ENCODE measurements around the gene MGMT. TPM values are rescaled to one million over a fixed set of nuclear protein-coding genes. Genes with fewer than 3 reads are reported as not detected.

Gene MGMT
- total RNA-seq, 1 experiment from 2014 or later, result 11.5 TPM

GRCh38 chr10:129685271-129685670 lies 218.2 kb downstream of the MGMT start:
- ATAC-seq (no peak), DNase-seq (ENCODE audit: low read depth, low spot score) (no peak)
- RAD21 ChIA-PET (ENCODE audit: low non-redundant PET in 1 of 2, low total read pairs in 2 of 2, uncharacterized antibody in 2 of 2, unreplicated experiment in 2 of 2), result no interaction called here
- Histone ChIP-seq H4K20me1 (ENCODE audit: insufficient read depth) (no peaks in the 10 kb centered on the region), H3K27ac (ENCODE audit: low read depth, low read length) (no peak overlapping the region), H3K4me3 (replicated peaks in 1 of 2; ENCODE audit: low read depth in 1 of 2, low read length in 2 of 2) (no peak overlapping the region), H3K9me3 (ENCODE audit: control insufficient read depth in 1 of 2, insufficient read depth in 1 of 2, low read depth in 1 of 2, low read length in 2 of 2) (no peaks in the 10 kb centered on the region), H3K4me2 (ENCODE audit: low read length) (no peak overlapping the region), H3K9ac (ENCODE audit: low read length) (no peak overlapping the region), H3K9me2 (ENCODE audit: insufficient read depth) (no peaks in the 10 kb centered on the region), H3K36me3 (ENCODE audit: control insufficient read depth in 1 of 2, insufficient read depth in 2 of 2, low read length in 2 of 2) (no peaks in the 10 kb centered on the region), H3K27me3 (ENCODE audit: insufficient read depth, low read length) (no peaks in the 10 kb centered on the region), H3K79me2 (ENCODE audit: insufficient read depth, low read length) (no peaks in the 10 kb centered on the region), H3K4me1 (ENCODE audit: control insufficient read depth in 1 of 2, insufficient read depth in 2 of 2, low read length in 2 of 2) (no peaks in the 10 kb centered on the region), H2AFZ (ENCODE audit: low read depth, low read length, poor library complexity, severe bottlenecking) (no peak overlapping the region)
- POLR2A ChIA-PET, result no interaction called here
- CTCF ChIA-PET, result no interaction called here
- TF ChIP-seq SP1 (IDR thresholded peaks at IDR 0.05; ENCODE audit: low read depth) (no peak), POLR2AphosphoS5 (IDR thresholded peaks at IDR 0.05; ENCODE audit: low read depth, low read length) (no peak), TCF7L2 (IDR thresholded peaks at IDR 0.05; ENCODE audit: borderline replicate concordance, extremely low read depth, insufficient read depth, insufficient read length) (no peak), REST (IDR thresholded peaks at IDR 0.05; ENCODE audit: low read depth) (no peak)
- BruUV-seq (replicated peaks), result no TSS peak
- intact Hi-C loops (cut with micrococcal nuclease), result no loop called here

DNA sequence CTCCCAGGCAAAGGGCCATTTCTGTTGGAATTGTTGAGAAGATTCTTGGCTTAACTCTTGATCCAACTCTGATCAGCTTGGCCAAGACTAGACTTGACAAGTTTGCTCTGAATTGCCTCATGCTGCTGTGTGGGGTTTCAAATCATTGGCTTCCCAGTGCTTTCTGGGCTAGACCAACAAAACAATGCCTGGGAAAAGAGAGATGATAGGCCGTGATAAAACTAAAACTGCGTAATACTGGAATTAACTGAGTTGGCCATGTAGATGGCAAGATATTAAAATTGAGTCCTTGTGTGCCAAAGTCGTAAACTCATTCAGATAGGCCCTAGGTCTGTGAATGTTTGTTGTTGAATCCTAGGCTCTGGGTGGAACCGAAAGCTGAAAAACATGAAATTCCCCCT lies 222.6 kb downstream of the MGMT start:
- ChIA-PET RAD21 (ENCODE audit: low non-redundant PET in 1 of 2, low total read pairs in 2 of 2, uncharacterized antibody in 2 of 2, unreplicated experiment in 2 of 2) (no interaction called here), POLR2A (no interaction called here), CTCF (no interaction called here)
- Histone ChIP-seq H3K4me3 (replicated peaks in 1 of 2; ENCODE audit: low read depth in 1 of 2, low read length in 2 of 2) (no peak overlapping the region), H3K9me2 (ENCODE audit: insufficient read depth) (no peaks in the 10 kb centered on the region), H3K27ac (ENCODE audit: low read depth, low read length) (no peak overlapping the region), H3K4me1 (ENCODE audit: control insufficient read depth in 1 of 2, insufficient read depth in 2 of 2, low read length in 2 of 2) (no peaks in the 10 kb centered on the region), H2AFZ (ENCODE audit: low read depth, low read length, poor library complexity, severe bottlenecking) (no peak overlapping the region), H4K20me1 (ENCODE audit: insufficient read depth) (no peaks in the 10 kb centered on the region), H3K9ac (ENCODE audit: low read length) (no peak overlapping the region), H3K4me2 (ENCODE audit: low read length) (no peak overlapping the region), H3K36me3 (ENCODE audit: control insufficient read depth in 1 of 2, insufficient read depth in 2 of 2, low read length in 2 of 2) (no peaks in the 10 kb centered on the region), H3K79me2 (ENCODE audit: insufficient read depth, low read length) (no peaks in the 10 kb centered on the region), H3K27me3 (ENCODE audit: insufficient read depth, low read length) (no peaks in the 10 kb centered on the region), H3K9me3 (ENCODE audit: control insufficient read depth in 1 of 2, insufficient read depth in 1 of 2, low read depth in 1 of 2, low read length in 2 of 2) (no peaks in the 10 kb centered on the region)
- no TSS peak for BruUV-seq (replicated peaks)
- intact Hi-C loops (cut with micrococcal nuclease), result no loop called here
- ATAC-seq, result no peak
- DNase-seq (ENCODE audit: low read depth, low spot score), result no peak
- TF ChIP-seq ZFX (IDR thresholded peaks at IDR 0.05) (no peak), RAD21 (IDR thresholded peaks at IDR 0.05; ENCODE audit: low read depth) (no peak), ELF1 (IDR thresholded peaks at IDR 0.05; ENCODE audit: borderline replicate concordance, low read depth) (no peak), SRF (IDR thresholded peaks at IDR 0.05; ENCODE audit: low read depth) (no peak), SP1 (IDR thresholded peaks at IDR 0.05; ENCODE audit: low read depth) (no peak), CEBPB (IDR thresholded peaks at IDR 0.05; ENCODE audit: low read depth) (no peak), EZH2 (IDR thresholded peaks at IDR 0.05) (no peak), MAX (IDR thresholded peaks at IDR 0.05) (no peak), TCF7L2 (IDR thresholded peaks at IDR 0.05; ENCODE audit: borderline replicate concordance, extremely low read depth, insufficient read depth, insufficient read length) (no peak)
- TF ChIP-seq, protein P1, sequence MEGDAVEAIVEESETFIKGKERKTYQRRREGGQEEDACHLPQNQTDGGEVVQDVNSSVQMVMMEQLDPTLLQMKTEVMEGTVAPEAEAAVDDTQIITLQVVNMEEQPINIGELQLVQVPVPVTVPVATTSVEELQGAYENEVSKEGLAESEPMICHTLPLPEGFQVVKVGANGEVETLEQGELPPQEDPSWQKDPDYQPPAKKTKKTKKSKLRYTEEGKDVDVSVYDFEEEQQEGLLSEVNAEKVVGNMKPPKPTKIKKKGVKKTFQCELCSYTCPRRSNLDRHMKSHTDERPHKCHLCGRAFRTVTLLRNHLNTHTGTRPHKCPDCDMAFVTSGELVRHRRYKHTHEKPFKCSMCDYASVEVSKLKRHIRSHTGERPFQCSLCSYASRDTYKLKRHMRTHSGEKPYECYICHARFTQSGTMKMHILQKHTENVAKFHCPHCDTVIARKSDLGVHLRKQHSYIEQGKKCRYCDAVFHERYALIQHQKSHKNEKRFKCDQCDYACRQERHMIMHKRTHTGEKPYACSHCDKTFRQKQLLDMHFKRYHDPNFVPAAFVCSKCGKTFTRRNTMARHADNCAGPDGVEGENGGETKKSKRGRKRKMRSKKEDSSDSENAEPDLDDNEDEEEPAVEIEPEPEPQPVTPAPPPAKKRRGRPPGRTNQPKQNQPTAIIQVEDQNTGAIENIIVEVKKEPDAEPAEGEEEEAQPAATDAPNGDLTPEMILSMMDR (IDR thresholded peaks at IDR 0.05 in 2 of 3, conservative IDR thresholded peaks at IDR 0.05 in 1 of 3; ENCODE audit: borderline replicate concordance in 1 of 3, insufficient read depth in 1 of 3, low read depth in 2 of 3, low read length in 2 of 3), result no peak
- TF ChIP-seq, protein P2, sequence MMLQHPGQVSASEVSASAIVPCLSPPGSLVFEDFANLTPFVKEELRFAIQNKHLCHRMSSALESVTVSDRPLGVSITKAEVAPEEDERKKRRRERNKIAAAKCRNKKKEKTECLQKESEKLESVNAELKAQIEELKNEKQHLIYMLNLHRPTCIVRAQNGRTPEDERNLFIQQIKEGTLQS (IDR thresholded peaks at IDR 0.05), result no peak
